ENCODE measurements around the gene PON3. TPM values are rescaled to one million over a fixed set of nuclear protein-coding genes. Genes with fewer than 3 reads are reported as not detected.
A peak's percentile ranks its signal among the peaks of the same experiment; 100 is the strongest.

Gene PON3
- total RNA-seq, 1 donor from 2014 or later: not detected

- Mint-ChIP-seq H3K4me3 (no peak overlapping the region), H3K36me3 (peaks cover 5% of the 10 kb centered on the region), H3K27me3 (ENCODE audit: insufficient read depth, low read depth) (peaks cover 6% of the 10 kb centered on the region), H3K9me3 (no peaks in the 10 kb centered on the region), H3K27ac (no peak overlapping the region), H3K4me1 (peaks cover 28% of the 10 kb centered on the region)
- Histone ChIP-seq H4K20me1 (ENCODE audit: low read depth) (no peaks in the 10 kb centered on the region), H3K4me3 (no peak overlapping the region), H3K4me1 (no peaks in the 10 kb centered on the region), H3K4me2 (no peak overlapping the region), H3K27me3 (no peaks in the 10 kb centered on the region), H3K79me2 (ENCODE audit: low read depth) (no peaks in the 10 kb centered on the region), H3K27ac (no peak overlapping the region), H3F3A (ENCODE audit: low read depth) (no peaks in the 10 kb centered on the region), H3K36me3 (no peaks in the 10 kb centered on the region), H2AFZ (replicated peaks) (no peak overlapping the region), H3K9ac (no peak overlapping the region), H3K9me3 (ENCODE audit: low read depth) (no peaks in the 10 kb centered on the region)
- DNase-seq (ENCODE audit: low spot score): no peak
- TF ChIP-seq CTCF (IDR thresholded peaks at IDR 0.05) (no peak), EZH2 (IDR thresholded peaks at IDR 0.05) (no peak), EZH2phosphoT487 (IDR thresholded peaks at IDR 0.05) (no peak)
Observed at GRCh38 chr7:95440394-95441038, 44.3 kb upstream of the PON3 start.

- peaks cover 2% of the 10 kb centered on the region for H3K27me3 Mint-ChIP-seq (ENCODE audit: insufficient read depth, low read depth)
- no peaks in the 10 kb centered on the region for H3K9me3 ChIP-seq (ENCODE audit: low read depth)
- H3K4me2 ChIP-seq: no peak overlapping the region
- H3K36me3 ChIP-seq: no peaks in the 10 kb centered on the region
- no peaks in the 10 kb centered on the region for H3K9me3 Mint-ChIP-seq
- H3K4me1 ChIP-seq: peaks cover 5% of the 10 kb centered on the region
- H3K4me3 Mint-ChIP-seq: no peak overlapping the region
- no peak overlapping the region for H3K27ac ChIP-seq
- DNase-seq (ENCODE audit: low spot score): no peak
- H2AFZ ChIP-seq (replicated peaks): no peak overlapping the region
- H4K20me1 ChIP-seq (ENCODE audit: low read depth): no peaks in the 10 kb centered on the region
- TF ChIP-seq CTCF (IDR thresholded peaks at IDR 0.05): no peak
- no peak for TF ChIP-seq EZH2 (IDR thresholded peaks at IDR 0.05)
- no peak for TF ChIP-seq EZH2phosphoT487 (IDR thresholded peaks at IDR 0.05)
- peaks cover 33% of the 10 kb centered on the region for H3K79me2 ChIP-seq (ENCODE audit: low read depth)
- peaks cover 15% of the 10 kb centered on the region for H3K36me3 Mint-ChIP-seq
- peaks cover 42% of the 10 kb centered on the region for H3K4me1 Mint-ChIP-seq
- H3K27me3 ChIP-seq: no peaks in the 10 kb centered on the region
- H3K4me3 ChIP-seq: no peak overlapping the region
- no peak overlapping the region for H3K27ac Mint-ChIP-seq
- H3K9ac ChIP-seq: no peak overlapping the region
- H3F3A ChIP-seq (ENCODE audit: low read depth): peaks cover 9% of the 10 kb centered on the region
Observed at GRCh38 chr7:95436407-95436806, 40.2 kb upstream of the PON3 start.

GRCh38 chr7:95435422-95435780 lies 39.2 kb upstream of the PON3 start:
- H3K79me2 ChIP-seq (ENCODE audit: low read depth): peaks cover 42% of the 10 kb centered on the region
- no peaks in the 10 kb centered on the region for H4K20me1 ChIP-seq (ENCODE audit: low read depth)
- peaks cover 2% of the 10 kb centered on the region for H3K27me3 Mint-ChIP-seq (ENCODE audit: insufficient read depth, low read depth)
- peaks cover 42% of the 10 kb centered on the region for H3K4me1 Mint-ChIP-seq
- H3K27ac Mint-ChIP-seq: peak overlapping the region; percentile 100
- H3K36me3 Mint-ChIP-seq: peaks cover 20% of the 10 kb centered on the region
- H3K4me3 ChIP-seq: peak overlapping the region; percentile 70
- peak overlapping the region; percentile 89 for H2AFZ ChIP-seq (replicated peaks)
- no peak overlapping the region for H3K27ac ChIP-seq
- H3K4me1 ChIP-seq: peaks cover 5% of the 10 kb centered on the region
- no peaks in the 10 kb centered on the region for H3K27me3 ChIP-seq
- TF ChIP-seq EZH2phosphoT487 (IDR thresholded peaks at IDR 0.05): no peak
- no peak for DNase-seq (ENCODE audit: low spot score)
- H3F3A ChIP-seq (ENCODE audit: low read depth): peaks cover 9% of the 10 kb centered on the region
- H3K9ac ChIP-seq: no peak overlapping the region
- H3K36me3 ChIP-seq: no peaks in the 10 kb centered on the region
- H3K9me3 Mint-ChIP-seq: no peaks in the 10 kb centered on the region
- H3K9me3 ChIP-seq (ENCODE audit: low read depth): no peaks in the 10 kb centered on the region
- peak overlapping the region; percentile 79 for H3K4me2 ChIP-seq
- peak overlapping the region; percentile 88 for H3K4me3 Mint-ChIP-seq

Measured in neural progenitor cell (in vitro differentiated cells).